GM13976 (cell line): ENCODE results near the gene SDHAF2.
"Not testable (repeated sequence)": the region's sequence is repeated elsewhere in the genome, so short reads cannot be mapped to it uniquely, and the experiment has no call there.

Experiments used
- DNase-seq: peaks from one replicate; pipeline ENCODE4 v3.0.0; 2012; ENCODE audit warnings: low spot score
- in situ Hi-C: fragments of 300-500 bp; cut with MboI; formaldehyde crosslinking; loops from one replicate; pipeline ENCODE4 v1.12.0; 2022; ENCODE audit warnings: low sequenced_read_pairs, mixed read lengths, inconsistent platforms; ENCODE audit not compliant: unreplicated experiment
- TF ChIP-seq, protein P1 (sequence below): IDR thresholded peaks from 2 replicates; pipeline ENCODE4 v1.5.1; 2012; ENCODE audit warnings: borderline replicate concordance, mild to moderate bottlenecking; ENCODE audit not compliant: insufficient read depth; ENCODE audit errors: extremely low read depth, missing control alignments, control extremely low read depth

Gene SDHAF2

GRCh38 chr11:61452825-61453224, 22.9 kb downstream of the SDHAF2 start:
- in situ Hi-C loops, result no loop called here
- no peak for DNase-seq
- TF ChIP-seq, protein P1, sequence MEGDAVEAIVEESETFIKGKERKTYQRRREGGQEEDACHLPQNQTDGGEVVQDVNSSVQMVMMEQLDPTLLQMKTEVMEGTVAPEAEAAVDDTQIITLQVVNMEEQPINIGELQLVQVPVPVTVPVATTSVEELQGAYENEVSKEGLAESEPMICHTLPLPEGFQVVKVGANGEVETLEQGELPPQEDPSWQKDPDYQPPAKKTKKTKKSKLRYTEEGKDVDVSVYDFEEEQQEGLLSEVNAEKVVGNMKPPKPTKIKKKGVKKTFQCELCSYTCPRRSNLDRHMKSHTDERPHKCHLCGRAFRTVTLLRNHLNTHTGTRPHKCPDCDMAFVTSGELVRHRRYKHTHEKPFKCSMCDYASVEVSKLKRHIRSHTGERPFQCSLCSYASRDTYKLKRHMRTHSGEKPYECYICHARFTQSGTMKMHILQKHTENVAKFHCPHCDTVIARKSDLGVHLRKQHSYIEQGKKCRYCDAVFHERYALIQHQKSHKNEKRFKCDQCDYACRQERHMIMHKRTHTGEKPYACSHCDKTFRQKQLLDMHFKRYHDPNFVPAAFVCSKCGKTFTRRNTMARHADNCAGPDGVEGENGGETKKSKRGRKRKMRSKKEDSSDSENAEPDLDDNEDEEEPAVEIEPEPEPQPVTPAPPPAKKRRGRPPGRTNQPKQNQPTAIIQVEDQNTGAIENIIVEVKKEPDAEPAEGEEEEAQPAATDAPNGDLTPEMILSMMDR, result no peak

GRCh38 chr11:61453695-61454094, 23.8 kb downstream of the SDHAF2 start:
- DNase-seq, result no peak
- in situ Hi-C loops, result no loop called here
- TF ChIP-seq, protein P1, result no peak

- TF ChIP-seq, protein P1, result no peak
- in situ Hi-C loops, result no loop called here
- DNase-seq, result no peak
These were observed 24.6 kb downstream of the SDHAF2 start for GRCh38 chr11:61454520-61454919.

DNA sequence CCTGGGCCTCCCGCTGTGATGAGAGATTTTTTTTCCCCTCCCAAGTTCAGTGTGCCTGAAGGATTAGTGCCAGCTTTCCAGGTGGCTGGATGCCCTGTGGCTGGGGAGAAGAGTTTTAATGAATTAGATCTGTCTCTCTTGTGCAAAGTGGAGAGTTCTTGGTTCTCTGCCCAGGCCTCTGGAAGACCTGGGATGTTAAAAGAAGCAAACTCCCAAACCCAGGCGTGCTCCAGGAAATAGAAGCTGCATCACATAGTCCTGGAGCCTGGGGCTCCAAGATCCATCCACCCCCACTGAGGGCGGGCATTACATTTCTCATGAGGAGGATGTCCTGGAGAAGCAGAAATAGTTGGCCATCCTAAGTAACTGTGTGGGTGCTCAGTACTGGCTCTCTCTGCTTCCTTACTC, 30.6 kb downstream of the SDHAF2 start:
- DNase-seq, result no peak
- TF ChIP-seq, protein P1, result no peak
- in situ Hi-C loops, result no loop called here

GRCh38 chr11:61460986-61461385, 31.1 kb downstream of the SDHAF2 start:
- DNase-seq, result no peak
- in situ Hi-C loops, result no loop called here
- TF ChIP-seq, protein P1, result no peak

- in situ Hi-C loops, DNase-seq: not testable (repeated sequence)
These were observed 37.7 kb downstream of the SDHAF2 start for GRCh38 chr11:61467602-61468001.

DNA sequence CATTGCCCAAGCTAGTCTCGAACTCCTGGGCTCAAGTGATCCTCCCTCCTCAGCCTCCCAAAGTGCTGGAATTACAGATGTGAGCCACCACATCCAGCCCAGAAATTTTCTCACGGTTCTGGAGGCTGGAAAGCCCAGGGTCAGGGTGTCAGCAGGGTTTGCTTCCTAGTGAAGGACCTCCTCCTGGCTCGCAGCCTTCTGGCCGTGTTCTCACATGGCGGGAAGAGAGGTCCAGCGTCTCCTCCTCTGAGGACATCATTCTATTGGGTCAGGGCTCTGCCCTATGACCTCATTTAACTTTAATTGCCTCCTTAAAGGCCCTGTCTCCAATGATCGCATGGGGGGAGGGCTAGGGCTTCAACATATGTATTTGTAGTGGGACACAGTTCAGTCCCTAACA, 38.1 kb downstream of the SDHAF2 start:
- in situ Hi-C loops, result no loop called here
- TF ChIP-seq, protein P1, result no peak
- DNase-seq, result no peak

DNA sequence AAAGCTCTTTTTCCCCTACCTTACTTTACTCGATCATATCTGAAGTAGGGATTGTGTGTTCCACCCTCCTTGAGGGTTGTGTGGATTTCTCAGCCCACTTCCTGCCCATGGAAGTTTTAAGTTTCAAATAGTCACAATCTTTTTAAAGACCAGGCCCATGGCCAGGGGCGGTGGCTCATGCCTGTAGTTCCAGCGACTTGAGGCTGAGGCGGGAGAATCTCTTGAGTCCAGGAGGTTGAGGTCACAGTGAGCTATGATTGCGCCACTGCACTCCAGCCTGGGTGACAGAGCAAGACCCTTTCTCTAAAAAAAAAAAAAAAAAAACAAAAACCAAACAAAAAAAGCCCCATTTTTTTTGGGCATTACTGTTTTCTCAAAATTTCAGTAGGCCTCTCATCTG, 42.4 kb downstream of the SDHAF2 start:
- in situ Hi-C loops, result no loop called here
- TF ChIP-seq, protein P1, result no peak

More for the DNA sequence above, 42.4 kb downstream of the SDHAF2 start:
- no peak for DNase-seq
